Liver (tissue), 9 donors: Measurements from ENCODE around the gene RMND1. TPM values are rescaled to one million over a fixed set of nuclear protein-coding genes. Genes with fewer than 3 reads are reported as not detected.

Source experiments
- DNase-seq: peaks from one replicate; pipeline ENCODE4 v3.0.0-alpha.2; 2017; ENCODE audit warnings: low spot score
- H3K27ac ChIP-seq, 2 donors: one replicate each; pipeline ENCODE4 v1.7.0; 2013; ENCODE audit warnings: inconsistent platforms in 2 of 2, low read length in 2 of 2, control low read depth in 1 of 2, low read depth in 1 of 2, mild to moderate bottlenecking in 1 of 2
- H3K27me3 ChIP-seq, 4 donors: one replicate each; pipeline versions ENCODE4 v1.6.1 to v1.7.0; 2013; ENCODE audit warnings: low read length in 3 of 4, inconsistent platforms in 1 of 4, mild to moderate bottlenecking in 1 of 4, moderate library complexity in 1 of 4; ENCODE audit not compliant: control insufficient read depth in 4 of 4, insufficient read depth in 4 of 4
- H3K36me3 ChIP-seq, 4 donors: one replicate each; pipeline versions ENCODE4 v1.6.1 to v1.7.0; 2013; ENCODE audit warnings: low read length in 3 of 4, mild to moderate bottlenecking in 3 of 4, low read depth in 1 of 4, moderate library complexity in 1 of 4; ENCODE audit not compliant: control insufficient read depth in 4 of 4, insufficient read depth in 3 of 4
- H3K4me1 ChIP-seq, 4 donors: one replicate each; pipeline versions ENCODE4 v1.6.1 to v1.7.0; 2013; ENCODE audit warnings: low read length in 3 of 4, mild to moderate bottlenecking in 3 of 4, moderate library complexity in 1 of 4; ENCODE audit not compliant: control insufficient read depth in 4 of 4, insufficient read depth in 4 of 4
- H3K4me3 ChIP-seq, 3 donors: one replicate each; pipeline versions ENCODE4 v1.6.1 to v1.7.0; 2013; ENCODE audit warnings: low read length in 3 of 3, control low read depth in 1 of 3, low read depth in 1 of 3, mild to moderate bottlenecking in 1 of 3
- H3K9ac ChIP-seq, 2 donors: one replicate each; pipeline ENCODE4 v1.7.0; 2013; ENCODE audit warnings: low read length in 2 of 2, mild to moderate bottlenecking in 2 of 2, moderate library complexity in 2 of 2, control low read depth in 1 of 2, low read depth in 1 of 2
- H3K9me3 ChIP-seq, 4 donors: one replicate each; pipeline versions ENCODE4 v1.6.1 to v1.7.0; 2013; ENCODE audit warnings: low read length in 3 of 4; ENCODE audit not compliant: control insufficient read depth in 4 of 4
- EGR1 ChIP-seq, 2 donors: IDR thresholded peaks; 2 replicates each; pipeline ENCODE4 v1.6.1; 2016 to 2018; ENCODE audit warnings: antibody characterized with exemption in 2 of 2, low read depth in 2 of 2
- FOXA1 ChIP-seq: IDR thresholded peaks from 2 replicates; pipeline ENCODE4 v1.6.1; 2016; ENCODE audit warnings: antibody characterized with exemption
- FOXA2 ChIP-seq: IDR thresholded peaks from 2 replicates; pipeline ENCODE4 v1.6.1; 2016; ENCODE audit warnings: antibody characterized with exemption
- GABPA ChIP-seq, 2 donors: IDR thresholded peaks in 1 of 2; conservative IDR thresholded peaks in 1 of 2; 2 replicates each; pipeline ENCODE4 v1.6.1; 2016; ENCODE audit warnings: antibody characterized with exemption in 2 of 2, mild to moderate bottlenecking in 1 of 2, moderate library complexity in 1 of 2
- HNF4A ChIP-seq, 2 donors: conservative IDR thresholded peaks; 2 replicates each; pipeline ENCODE4 v1.6.1; 2016; ENCODE audit warnings: antibody characterized with exemption in 2 of 2, mild to moderate bottlenecking in 2 of 2
- HNF4G ChIP-seq: IDR thresholded peaks from 2 replicates; pipeline ENCODE4 v1.6.1; 2016; ENCODE audit warnings: antibody characterized with exemption
- JUND ChIP-seq, 2 donors: IDR thresholded peaks; 2 replicates each; pipeline ENCODE4 v1.6.1; 2016; ENCODE audit warnings: antibody characterized with exemption in 2 of 2
- NR2F2 ChIP-seq: IDR thresholded peaks from 2 replicates; pipeline ENCODE4 v1.6.1; 2016; ENCODE audit warnings: antibody characterized with exemption
- RAD21 ChIP-seq, 2 donors: IDR thresholded peaks; 2 replicates each; pipeline ENCODE4 v1.6.1; 2016; ENCODE audit warnings: antibody characterized with exemption in 2 of 2, mild to moderate bottlenecking in 2 of 2
- REST ChIP-seq: IDR thresholded peaks from 2 replicates; pipeline ENCODE4 v1.6.1; 2016; ENCODE audit warnings: antibody characterized with exemption, mild to moderate bottlenecking
- RXRA ChIP-seq, 2 donors: IDR thresholded peaks; 2 replicates each; pipeline ENCODE4 v1.6.1; 2017 to 2018; ENCODE audit warnings: antibody characterized with exemption in 2 of 2, mild to moderate bottlenecking in 1 of 2
- SP1 ChIP-seq: IDR thresholded peaks from 2 replicates; pipeline ENCODE4 v1.6.1; 2018; ENCODE audit warnings: antibody characterized with exemption, mild to moderate bottlenecking
- TAF1 ChIP-seq: conservative IDR thresholded peaks from 2 replicates; pipeline ENCODE4 v1.6.1; 2016; ENCODE audit warnings: antibody characterized with exemption, mild to moderate bottlenecking
- YY1 ChIP-seq: IDR thresholded peaks from 2 replicates; pipeline ENCODE4 v1.6.1; 2016; ENCODE audit warnings: antibody characterized with exemption, mild to moderate bottlenecking
- ZBTB33 ChIP-seq: IDR thresholded peaks from 2 replicates; pipeline ENCODE4 v1.6.1; 2016; ENCODE audit warnings: antibody characterized with exemption
- WGBS: extraction: QIAGEN DNeasy Blood & Tissue Kit; methylation state at CpG from one replicate; pipeline ENCODE4 v1.1.7; 2013; 5-methylcytosine and 5-hydroxymethylcytosine counted together
- polyA plus RNA-seq, 2 donors: library from polyadenylated mRNA; stranded (reverse) in 1 of 2; unstranded in 1 of 2; fragments of 200-250 nt in 1 of 2; fragments of >200 nt in 1 of 2; fragmentation: Nextera tagmentation in 1 of 2; extraction: Ambion mirVana in 1 of 2; gene quantifications; one replicate each; pipeline versions ENCODE4 v1.2.1 to v1.2.3, GENCODE V29; 2013 to 2015
- total RNA-seq, 2 donors: library from RNA; depleted of rRNA; stranded (reverse); fragments of >200 nt; gene quantifications; one replicate each; pipeline ENCODE4 v1.2.3, GENCODE V29; 2014
- TF ChIP-seq, protein P1 (sequence below): IDR thresholded peaks from 2 replicates; pipeline ENCODE4 v1.6.1; 2016; ENCODE audit warnings: antibody characterized with exemption
- TF ChIP-seq, protein P2 (sequence below): fragments of 150-350 bp; IDR thresholded peaks from 2 replicates; pipeline ENCODE4 v1.5.1; 2017; ENCODE audit warnings: improper control_type of control experiment, low read depth, low read length; ENCODE audit not compliant: missing input control
- TF ChIP-seq, protein P3 (sequence below): IDR thresholded peaks from 2 replicates; pipeline ENCODE4 v1.6.1; 2016; ENCODE audit warnings: antibody characterized with exemption
- donor health status: healthy.
- donor health status: healthy.
- donor health status: healthy.
- donor health status: healthy.
- donor health status: healthy.

The RMND1 gene
- total and polyA plus RNA-seq, 4 donors = 13.2 to 22.6 (median 18.1) TPM

GRCh38 chr6:151402228-151402627 is 49.7 kb downstream of the RMND1 start:
- no peak overlapping the region for H3K9ac ChIP-seq
- peaks cover 2 to 15% (median 6%) of the 10 kb centered on the region in 4 donors for H3K36me3 ChIP-seq
- TF ChIP-seq JUND (IDR thresholded peaks at IDR 0.05) = no peak
- TF ChIP-seq YY1 = peak; percentile 27
- TF ChIP-seq, protein P1, sequence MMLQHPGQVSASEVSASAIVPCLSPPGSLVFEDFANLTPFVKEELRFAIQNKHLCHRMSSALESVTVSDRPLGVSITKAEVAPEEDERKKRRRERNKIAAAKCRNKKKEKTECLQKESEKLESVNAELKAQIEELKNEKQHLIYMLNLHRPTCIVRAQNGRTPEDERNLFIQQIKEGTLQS = no peak
- TF ChIP-seq, protein P2, sequence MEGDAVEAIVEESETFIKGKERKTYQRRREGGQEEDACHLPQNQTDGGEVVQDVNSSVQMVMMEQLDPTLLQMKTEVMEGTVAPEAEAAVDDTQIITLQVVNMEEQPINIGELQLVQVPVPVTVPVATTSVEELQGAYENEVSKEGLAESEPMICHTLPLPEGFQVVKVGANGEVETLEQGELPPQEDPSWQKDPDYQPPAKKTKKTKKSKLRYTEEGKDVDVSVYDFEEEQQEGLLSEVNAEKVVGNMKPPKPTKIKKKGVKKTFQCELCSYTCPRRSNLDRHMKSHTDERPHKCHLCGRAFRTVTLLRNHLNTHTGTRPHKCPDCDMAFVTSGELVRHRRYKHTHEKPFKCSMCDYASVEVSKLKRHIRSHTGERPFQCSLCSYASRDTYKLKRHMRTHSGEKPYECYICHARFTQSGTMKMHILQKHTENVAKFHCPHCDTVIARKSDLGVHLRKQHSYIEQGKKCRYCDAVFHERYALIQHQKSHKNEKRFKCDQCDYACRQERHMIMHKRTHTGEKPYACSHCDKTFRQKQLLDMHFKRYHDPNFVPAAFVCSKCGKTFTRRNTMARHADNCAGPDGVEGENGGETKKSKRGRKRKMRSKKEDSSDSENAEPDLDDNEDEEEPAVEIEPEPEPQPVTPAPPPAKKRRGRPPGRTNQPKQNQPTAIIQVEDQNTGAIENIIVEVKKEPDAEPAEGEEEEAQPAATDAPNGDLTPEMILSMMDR = no peak
- no peaks in the 10 kb centered on the region for H3K9me3 ChIP-seq
- WGBS = 88% methylated on average over 1 of the region's 1 CpG
- H3K4me1 ChIP-seq = peaks cover 0 to 16% (median 6%) of the 10 kb centered on the region in 4 donors
- H3K27ac ChIP-seq = no peak overlapping the region
- no peak for DNase-seq
- no peaks in the 10 kb centered on the region for H3K27me3 ChIP-seq
- no peak overlapping the region for H3K4me3 ChIP-seq

- H3K27me3 ChIP-seq = no peaks in the 10 kb centered on the region
- peaks cover 0 to 16% (median 6%) of the 10 kb centered on the region in 4 donors for H3K4me1 ChIP-seq
- 76% methylated on average over 6 of the region's 6 CpGs for WGBS
- H3K9me3 ChIP-seq = no peaks in the 10 kb centered on the region
- TF ChIP-seq HNF4A (conservative IDR thresholded peaks at IDR 0.05) = no peak
- TF ChIP-seq FOXA1 = no peak
- TF ChIP-seq JUND (IDR thresholded peaks at IDR 0.05) = no peak
- TF ChIP-seq REST = no peak
- no peak overlapping the region for H3K9ac ChIP-seq
- no peak for DNase-seq
- no peak overlapping the region for H3K27ac ChIP-seq
- H3K4me3 ChIP-seq = no peak overlapping the region
- H3K36me3 ChIP-seq = peaks cover 2 to 14% (median 6%) of the 10 kb centered on the region in 4 donors
These were observed 51.5 kb downstream of the RMND1 start for GRCh38 chr6:151400473-151400872.

DNA sequence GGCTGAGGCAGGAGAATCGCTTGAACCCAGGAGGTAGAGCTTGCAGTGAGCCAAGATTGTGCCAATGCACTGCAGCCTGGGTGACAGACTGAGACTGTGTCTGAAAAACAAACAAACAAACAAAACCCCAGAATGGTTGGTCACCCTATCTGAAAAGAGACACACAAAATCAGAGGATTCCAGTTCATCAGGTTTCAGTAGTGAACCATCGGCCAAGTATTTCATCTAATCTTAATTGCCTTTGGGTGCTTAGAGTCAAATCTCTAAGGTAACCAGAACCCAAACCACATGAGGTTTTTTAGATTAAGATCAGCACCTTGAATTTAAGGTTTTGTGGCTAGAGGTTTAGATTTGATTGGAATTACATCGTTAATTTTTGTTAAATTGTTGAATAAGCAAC is 52.2 kb downstream of the RMND1 start:
- Histone ChIP-seq H3K9me3 (no peaks in the 10 kb centered on the region), H3K36me3 (peaks cover 2 to 7% (median 5%) of the 10 kb centered on the region in 4 donors), H3K4me3 (no peak overlapping the region), H3K27ac (no peak overlapping the region), H3K27me3 (no peaks in the 10 kb centered on the region), H3K9ac (no peak overlapping the region), H3K4me1 (peaks cover 0 to 16% (median 6%) of the 10 kb centered on the region in 4 donors)
- 92% methylated on average over 3 of the region's 3 CpGs for WGBS
- DNase-seq = no peak
- TF ChIP-seq ZBTB33 = no peak
- no peak for TF ChIP-seq JUND (IDR thresholded peaks at IDR 0.05)
- no peak for TF ChIP-seq HNF4A (conservative IDR thresholded peaks at IDR 0.05)
- TF ChIP-seq, protein P1 = no peak
- TF ChIP-seq, protein P2 = no peak
- TF ChIP-seq FOXA1 = no peak
- TF ChIP-seq HNF4G = no peak
- TF ChIP-seq EGR1 (IDR thresholded peaks at IDR 0.05; ENCODE audit: low read depth in 2 of 2) = no peak
- TF ChIP-seq YY1 = no peak
- no peak for TF ChIP-seq GABPA (IDR thresholded peaks at IDR 0.05 in 1 of 2, conservative IDR thresholded peaks at IDR 0.05 in 1 of 2)
- TF ChIP-seq, protein P3, sequence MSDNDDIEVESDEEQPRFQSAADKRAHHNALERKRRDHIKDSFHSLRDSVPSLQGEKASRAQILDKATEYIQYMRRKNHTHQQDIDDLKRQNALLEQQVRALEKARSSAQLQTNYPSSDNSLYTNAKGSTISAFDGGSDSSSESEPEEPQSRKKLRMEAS = no peak
- no peak for TF ChIP-seq NR2F2
- TF ChIP-seq TAF1 = no peak
- TF ChIP-seq RAD21 (IDR thresholded peaks at IDR 0.05) = no peak
- TF ChIP-seq FOXA2 = no peak
- no peak for TF ChIP-seq RXRA (IDR thresholded peaks at IDR 0.05)
- TF ChIP-seq SP1 = no peak
